SHP77 (cell line): ENCODE measurements around the gene RNF130.
"Not testable (repeated sequence)": the region's sequence is repeated elsewhere in the genome, so short reads cannot be mapped to it uniquely, and the experiment has no call there.

Experiments
- DNase-seq, 2 experiments: peaks; one replicate each; lab custom pipeline; 2025; lab: John Stamatoyannopoulos, UW

Gene RNF130

DNA sequence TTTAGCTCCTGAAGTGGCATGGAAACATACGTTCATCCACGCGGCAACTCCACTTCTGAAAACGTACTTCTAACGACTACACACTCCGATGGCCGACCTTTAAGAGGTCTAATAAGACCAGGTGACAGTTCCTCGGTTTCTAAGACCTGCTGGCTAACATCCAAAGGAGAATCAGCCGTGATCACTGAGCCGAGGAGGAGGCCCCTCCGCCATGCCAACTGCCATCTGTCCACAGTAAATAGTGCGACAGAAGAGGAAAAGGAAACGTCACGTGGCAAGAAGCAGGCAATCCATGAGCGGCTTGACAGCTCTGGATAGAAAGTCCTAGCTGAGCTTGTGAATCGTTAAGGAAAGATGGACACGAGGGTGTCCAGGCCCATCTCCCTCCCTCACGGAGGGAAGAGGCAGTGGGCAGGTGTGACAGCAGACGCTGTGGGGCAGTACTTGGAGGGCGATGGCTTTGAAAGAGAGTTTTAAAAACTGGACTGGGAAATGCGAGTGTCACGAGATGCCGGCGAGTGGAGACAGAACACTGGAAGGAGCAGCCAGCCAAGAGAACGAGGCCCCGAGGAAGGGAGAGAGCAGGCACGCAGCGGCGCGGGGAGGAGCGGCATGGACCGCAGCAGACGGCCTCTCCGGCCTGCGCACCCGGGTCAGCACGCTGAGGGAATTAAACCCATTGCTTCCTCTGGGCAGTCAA, 97.2 kb downstream of the RNF130 start:
- DNase-seq = peak; percentile 18 to 25

DNA sequence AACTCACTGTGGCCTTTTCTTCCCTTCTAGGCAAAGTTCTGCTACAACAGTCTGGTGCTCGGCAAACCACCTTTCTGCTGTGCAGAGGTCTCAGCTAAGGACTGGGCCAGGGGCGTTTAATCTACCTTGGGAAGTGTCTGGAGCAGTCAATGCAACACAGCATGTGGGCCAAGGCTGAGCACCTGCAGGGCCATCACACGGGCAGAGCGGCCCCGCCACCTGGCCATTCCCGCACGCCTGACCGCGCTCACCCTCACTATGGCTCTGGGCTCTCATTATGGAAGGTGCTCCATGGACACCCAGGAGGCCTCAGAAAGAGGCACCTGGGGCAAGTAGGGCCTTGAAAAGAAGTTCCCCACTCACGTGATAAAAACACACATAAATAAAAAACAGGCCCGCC, 98.2 kb downstream of the RNF130 start:
- DNase-seq = no peak

DNA sequence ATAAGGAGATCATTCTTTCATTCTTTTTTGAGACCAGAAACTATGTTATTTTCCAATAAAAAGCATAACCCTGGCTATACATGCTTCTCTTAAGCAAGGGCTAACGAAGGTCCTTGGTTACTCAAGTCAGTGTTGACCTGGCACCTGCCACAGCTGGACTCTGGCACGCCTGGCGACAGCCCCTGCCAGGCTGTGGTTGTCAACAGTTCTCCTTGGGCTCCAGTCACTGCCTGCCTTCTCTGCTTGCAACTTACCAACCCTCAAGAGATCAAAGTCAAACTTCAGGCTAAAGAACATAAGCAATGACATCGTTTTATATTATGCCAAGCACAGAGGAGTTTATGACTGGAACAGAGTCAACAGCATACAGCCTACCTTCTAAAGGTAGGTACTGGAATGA, 102.4 kb downstream of the RNF130 start:
- DNase-seq = no peak

DNA sequence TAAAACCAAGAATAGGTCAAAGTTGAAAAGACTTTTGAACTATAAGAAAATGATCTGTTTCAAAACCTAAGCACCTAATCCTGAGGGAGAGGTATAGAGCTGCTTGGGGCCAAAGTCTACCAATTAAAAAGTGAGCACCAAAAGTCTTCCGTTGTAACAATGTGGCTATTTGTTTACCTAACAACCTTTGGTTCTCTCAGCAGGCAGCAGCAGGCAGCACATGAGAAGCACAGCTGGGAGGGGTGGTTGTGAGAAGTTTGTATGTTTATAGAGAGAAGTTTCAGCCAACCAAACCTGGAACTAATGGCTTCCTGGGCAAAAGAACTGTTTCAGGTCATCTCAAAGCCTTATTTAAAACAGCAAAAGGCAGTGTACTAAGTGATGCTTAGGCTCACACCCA, 104.1 kb downstream of the RNF130 start:
- no peak for DNase-seq

DNA sequence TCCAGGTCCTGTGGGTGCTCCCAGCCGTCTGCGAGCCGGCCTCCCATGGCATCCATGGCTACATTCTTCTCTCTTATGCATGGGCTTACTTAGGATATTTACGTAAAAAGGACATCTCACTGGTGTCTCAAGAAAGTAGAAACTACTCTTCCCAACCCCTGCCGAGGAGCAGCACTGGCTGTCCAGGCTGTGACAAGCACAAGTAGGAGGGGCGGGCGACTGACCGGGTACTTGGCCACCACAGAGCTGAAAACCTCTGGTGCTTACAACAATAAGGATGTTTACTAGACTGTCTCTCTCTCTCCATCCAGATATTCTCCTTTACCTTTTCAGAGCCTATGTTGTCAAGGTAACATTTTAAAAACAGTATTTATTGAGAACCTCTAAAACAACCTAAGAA, 107.5 kb downstream of the RNF130 start:
- no peak for DNase-seq

DNA sequence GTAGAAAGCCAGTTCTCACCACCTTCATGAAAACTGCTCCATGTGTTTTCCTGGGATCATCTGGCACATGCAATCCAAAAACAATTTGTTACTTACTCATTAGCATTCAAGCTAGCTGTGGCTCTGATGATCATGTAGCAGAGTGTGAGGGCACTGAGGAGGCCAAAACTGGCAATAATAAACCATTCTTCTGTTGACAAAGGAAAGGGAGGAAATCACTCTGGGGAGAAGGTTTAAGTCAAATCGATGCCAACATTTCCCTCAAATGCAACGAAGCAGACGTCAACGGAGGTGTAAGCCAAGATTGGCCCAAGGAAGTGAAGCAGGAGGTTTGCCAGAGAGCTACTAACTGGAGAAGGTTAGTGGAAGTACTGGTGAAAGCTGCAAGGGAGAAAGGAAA, 108.2 kb downstream of the RNF130 start:
- DNase-seq = no peak

DNA sequence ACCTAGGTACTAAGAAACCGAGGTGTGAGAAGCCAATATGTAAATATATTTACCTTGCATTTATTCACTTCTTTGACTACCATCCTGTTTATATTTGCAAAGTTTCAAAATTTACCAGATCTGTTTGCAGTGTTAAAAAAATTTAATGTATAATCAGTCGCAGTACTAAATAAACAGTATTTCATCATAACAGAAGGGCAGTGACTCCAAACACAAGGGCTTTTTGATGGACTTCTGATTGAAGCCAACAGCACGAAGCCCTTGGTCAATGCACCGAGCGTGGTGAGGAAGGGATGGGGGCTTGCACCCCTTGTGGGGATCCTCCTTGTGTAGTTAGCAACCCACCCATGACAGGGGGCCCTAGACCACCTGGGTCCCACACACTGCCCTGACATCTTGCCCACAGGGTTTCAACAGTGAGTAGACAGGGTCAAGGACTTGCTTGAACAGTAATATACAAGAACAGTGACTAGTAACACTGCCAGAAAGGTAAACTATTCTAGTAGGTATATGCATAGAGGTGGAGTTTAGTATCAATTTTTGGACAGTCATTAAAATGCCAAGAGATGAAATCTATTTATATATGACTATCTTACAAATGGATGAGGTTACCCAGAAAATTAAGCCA, 111.2 kb downstream of the RNF130 start:
- no peak for DNase-seq

DNA sequence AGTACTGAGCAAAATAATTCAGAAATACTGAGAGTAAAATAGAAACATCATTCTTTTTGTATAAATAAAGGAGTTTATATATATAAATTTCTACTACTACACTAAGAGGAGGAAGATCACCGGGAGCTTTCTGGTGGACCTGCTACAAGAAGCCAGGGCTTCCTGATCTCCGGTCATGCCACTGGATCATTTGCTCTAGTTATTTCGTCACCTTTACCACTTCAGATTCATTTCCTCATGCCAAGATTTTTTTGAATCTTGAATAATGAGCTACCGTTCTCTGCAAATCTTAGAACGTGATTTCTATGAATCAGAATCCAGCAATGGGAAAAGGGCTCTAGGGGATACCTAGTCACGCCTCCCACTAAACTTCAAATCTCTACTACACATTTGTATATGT, 111.9 kb downstream of the RNF130 start:
- DNase-seq = no peak

DNA sequence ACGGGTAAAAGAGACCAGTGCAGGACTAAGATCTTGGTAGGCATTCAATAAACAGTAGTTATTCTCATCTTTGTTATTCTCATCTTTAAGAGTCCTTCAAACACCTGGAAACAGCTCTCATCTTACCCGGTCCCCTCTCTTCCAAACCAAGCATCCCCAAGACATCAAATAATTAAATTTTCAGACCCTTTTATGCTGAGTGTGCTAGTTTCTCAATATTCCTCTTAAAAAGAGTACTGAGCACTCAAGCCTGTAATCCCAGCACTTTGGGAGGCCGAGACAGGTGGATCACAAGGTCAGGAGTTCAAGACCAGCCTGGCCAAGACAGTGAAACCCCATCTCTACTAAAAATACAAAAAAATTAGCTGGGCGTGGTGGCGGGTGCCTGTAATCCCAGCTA, 112.4 kb downstream of the RNF130 start:
- DNase-seq = not testable (repeated sequence)

DNA sequence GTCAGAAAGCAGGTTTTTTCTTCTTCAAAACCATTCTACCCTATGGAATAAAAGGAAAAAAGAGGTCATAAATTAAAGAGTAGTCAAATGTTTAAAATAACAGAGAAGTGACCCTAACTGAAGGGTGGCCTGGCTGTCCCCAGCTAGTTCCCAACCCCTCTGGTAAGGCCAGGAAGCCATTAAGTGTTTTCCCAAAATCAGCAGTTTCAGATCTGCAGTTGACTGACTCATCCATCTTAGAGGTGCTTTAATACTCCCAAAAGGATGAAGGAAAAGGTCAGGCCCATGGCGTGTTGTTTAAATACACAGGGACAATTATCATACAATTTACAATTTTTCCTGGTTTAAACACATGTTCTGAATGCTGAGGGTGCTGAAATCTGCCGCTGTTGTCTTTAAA, 115.9 kb downstream of the RNF130 start:
- DNase-seq = no peak

DNA sequence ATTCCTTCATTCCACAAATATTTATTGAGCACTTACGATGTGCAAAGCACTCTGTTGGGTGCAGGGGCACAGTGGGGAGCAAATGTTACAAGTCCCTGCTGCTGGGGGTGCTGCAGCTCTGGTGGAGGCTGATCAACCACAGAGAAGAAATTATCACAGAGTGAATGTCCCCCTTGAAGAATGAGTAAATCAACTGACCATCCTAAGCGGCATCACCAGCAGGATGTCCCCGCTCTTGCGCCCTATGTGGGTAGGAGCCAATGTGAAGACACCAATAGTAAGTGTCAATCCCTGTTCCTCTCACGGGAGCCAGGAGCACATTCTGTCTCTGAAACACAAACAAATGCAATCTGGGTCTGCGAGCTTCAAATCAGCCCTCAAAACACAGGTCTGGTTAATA, 116.5 kb downstream of the RNF130 start:
- DNase-seq = no peak

DNA sequence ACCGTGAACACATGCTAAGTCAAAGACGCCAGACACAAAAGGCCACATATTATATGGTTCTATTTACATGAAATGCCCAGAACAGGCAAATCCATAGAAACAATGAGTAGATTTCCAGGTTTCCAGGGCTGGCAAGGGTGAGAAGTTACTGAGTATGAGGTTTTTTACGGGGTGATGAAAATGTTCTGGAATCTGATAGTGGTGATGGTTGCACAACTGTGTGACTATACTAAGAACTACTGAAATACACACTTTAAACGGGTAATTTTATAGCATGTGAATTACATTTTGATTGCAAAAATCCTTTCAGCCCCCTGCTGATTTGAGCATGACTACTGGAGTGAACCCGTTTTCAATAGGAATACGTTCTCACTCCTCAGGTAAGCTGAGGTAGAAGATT, 117.1 kb downstream of the RNF130 start:
- DNase-seq = no peak

DNA sequence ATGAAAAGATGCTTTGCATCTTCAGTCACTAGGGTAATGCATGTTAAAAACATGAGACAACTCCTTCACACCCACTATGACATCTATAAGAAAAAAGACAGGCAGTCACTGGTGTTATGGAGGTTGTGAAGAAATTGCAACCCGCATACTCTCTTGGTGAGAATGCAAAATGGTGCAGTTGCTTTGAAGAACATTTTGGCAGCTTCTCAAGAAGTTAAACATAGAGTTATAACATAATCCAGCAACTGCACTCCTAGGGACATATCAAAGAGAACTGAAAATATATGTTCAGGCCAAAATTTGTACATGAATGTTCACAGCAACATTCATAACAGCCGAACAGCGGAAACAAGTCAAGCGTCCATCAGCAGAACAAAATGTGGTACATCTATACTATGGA, 117.6 kb downstream of the RNF130 start:
- DNase-seq = no peak

DNA sequence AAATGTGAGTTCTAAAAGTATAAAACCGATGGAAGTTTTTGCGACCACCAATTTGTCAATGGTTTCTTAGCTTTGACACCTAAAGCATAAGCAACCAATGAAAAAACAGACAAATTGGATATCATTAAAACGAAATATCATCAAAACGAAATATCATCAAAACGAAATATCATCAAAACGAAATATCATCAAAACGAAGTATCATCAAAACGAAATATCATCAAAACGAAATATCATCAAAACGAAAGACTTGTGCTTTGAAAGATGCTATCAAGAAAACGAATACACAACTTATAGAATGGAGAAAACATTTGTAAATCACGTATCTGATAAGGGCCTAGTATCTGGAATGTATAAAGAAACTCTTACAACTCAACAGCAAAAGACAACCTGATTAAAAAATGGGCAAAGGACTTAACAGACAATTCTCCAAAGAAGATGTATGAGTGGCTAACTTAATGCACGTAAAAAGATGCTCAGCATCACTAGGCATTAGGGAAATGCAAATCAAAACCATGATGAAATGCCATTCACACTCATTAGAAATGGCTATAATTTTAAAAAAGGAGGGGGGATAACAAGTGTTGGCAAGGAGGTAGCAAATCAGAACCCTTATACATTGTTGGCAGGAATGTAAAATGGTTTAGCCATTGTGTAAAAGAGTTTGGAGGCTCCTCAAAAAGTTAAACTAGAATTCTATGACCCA, 134.4 kb downstream of the RNF130 start:
- DNase-seq = no peak

DNA sequence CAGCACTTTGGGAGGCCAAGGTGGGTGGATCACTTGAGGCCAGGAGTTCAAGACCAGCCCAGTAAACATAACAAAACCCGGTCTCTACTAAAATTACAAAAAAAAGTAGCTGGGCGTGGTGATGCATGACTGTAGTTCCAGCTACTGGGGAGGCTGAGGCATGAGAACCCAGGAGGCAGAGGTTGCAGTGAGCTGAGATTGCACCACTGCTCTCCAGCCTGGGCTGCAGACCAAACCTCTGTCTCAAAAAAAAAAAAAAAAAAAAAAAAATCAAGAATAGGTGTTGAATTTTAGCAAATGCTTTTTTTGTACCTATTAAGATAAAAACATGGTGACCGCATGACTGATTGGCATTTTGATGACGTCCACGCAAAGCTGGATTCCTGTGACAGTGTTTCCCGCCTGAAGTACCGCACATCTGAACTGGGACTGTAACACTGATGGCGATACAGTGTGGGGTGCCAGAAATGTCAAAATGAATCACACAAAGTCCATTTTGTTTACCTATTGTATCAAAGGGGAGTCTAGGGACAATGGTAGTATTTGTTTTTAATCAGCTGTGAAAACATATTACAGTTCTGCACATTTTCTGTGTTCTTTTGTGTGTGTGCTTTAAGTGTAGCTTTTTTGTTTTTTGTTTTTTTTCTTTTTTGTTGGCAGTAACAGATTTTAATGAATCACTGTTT, 140.6 kb downstream of the RNF130 start:
- DNase-seq = peak in 1 of 2 experiments; percentile 39

DNA sequence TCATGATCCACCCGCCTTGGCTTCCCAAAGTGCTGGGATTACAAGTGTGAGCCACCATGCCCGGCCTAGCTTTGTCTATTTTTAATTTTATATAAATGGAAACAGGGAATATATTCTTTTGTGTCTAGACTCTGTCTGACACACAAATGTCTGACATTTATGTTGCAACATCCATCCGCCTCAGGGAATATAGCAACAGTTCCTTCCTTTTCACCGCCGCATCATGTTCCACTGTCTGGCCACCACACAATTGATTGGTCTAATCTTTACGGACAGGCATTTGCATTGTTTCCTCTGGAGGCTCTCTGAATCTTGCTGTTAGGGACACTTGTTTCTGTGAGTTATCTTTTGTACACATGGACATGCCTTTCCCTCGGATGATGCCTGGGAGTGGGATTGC, 143.7 kb downstream of the RNF130 start:
- no peak for DNase-seq

DNA sequence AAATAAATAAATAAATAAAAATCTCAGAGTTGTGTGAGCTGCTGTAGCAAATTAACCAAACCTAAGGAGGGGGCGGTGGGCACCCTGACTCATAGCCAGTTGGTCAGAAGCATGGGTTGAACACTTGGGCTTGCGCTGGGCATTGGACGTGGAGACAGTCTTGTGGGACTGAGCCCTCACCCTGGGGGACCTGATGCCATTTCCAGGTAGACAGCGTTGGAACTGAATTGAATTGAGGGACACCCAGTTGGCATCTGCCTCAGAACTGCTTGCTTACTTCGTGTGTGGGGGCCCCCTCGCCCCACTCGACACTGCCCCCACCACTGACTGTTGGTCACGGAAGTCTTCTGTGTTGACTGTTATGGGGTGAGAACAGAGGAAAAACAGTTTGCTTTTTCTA, 144.9 kb downstream of the RNF130 start:
- no peak for DNase-seq

DNA sequence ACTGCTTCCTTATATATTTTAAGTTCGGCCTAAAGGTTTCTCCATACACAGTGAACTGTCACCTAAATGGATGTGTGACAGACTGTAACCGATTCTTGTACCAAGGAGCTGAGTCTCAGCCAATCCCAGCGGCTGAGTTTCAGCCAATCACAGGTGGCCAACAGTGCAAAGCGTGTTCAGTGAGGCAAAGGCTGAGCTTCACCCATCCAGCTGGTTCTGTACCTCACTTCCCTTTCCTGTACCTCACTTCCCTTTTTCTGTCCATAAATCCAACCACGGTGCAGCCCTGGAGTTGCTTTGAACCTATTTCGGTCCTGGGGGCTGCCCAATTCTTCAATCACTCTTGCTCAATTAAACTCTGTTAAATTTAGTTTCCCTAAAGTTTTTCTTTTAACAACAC, 148.1 kb downstream of the RNF130 start:
- no peak for DNase-seq

DNA sequence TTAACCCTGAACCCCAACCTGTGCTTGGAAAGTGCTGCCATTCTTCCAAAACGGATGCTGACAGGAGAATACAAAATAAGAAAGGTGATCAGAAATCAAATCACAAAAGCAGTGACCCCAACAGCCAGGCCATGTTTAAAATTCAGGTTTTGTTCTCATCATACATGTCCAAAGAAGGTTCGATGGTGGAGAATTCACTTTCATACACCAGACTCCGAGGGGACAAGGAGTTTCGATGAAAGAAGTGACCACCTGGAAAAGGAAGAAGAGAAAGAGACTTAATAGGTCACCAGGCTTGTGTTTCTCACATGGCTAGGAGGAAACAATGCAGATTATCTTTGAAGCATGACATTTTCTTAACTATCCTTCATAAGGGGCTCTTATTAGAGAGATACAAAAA, 151.4 kb downstream of the RNF130 start:
- DNase-seq = no peak

DNA sequence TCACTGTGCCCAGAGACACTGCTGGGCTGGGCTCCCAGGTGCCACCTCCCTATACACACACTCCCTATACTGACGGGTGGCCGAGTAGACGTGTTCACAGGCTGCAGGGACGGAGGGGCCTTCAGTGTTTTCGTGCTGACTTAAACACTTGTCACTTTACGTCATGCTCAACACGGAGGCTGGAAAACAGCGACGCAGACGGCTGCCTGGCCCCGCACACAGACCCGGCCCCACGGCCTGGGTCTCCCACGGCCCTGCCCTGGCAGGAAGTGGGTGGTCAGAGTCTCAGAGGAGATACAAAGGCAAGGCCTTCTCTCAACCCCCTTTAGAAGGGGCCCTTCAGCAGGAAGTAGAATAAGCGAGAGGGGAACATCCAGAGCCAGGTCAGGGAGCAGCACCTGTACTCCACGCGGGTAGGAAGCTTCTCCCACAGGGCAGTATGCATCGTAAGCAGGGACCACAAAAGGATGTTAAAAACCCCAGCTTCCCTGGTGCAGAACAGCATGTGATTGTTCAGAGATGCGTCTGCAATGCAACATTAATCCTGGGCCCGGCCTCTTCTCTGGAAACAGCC, 152.0 kb downstream of the RNF130 start:
- DNase-seq = no peak

DNA sequence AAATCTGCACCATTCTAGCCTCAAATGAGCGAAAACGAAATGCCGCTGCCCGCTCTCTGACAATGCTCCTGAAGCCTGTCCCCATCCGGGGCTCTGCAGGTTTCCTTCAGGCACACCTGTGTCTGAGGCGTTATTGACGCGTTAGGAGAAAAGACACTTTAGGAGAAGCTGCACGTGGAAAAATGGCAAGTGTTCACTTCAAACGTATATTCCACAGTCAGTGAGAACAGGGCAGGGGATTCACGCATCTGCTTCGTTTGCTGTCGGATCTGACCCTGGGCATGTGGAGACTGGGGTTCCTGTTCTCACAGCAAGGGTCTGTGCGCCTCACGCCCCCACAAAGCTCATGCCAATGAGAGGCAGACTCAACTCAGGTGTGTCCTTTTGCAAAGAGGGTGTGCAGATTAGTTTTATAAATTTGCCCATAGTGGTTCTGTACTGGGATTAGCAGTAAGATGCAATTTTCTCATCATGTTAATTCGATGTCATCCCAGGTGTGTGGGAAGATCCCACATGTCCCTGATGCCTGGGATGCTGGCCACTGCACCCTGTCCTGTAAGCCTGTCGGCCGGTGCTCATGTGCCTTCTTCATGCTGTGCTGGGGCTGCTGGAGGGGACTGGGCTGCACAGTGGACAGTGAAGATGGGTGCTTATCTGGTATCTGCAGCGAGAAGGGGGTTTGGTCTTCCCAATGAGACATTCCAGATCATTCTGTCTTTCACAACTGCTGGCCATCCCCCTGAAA, 152.6 kb downstream of the RNF130 start:
- DNase-seq = no peak

DNA sequence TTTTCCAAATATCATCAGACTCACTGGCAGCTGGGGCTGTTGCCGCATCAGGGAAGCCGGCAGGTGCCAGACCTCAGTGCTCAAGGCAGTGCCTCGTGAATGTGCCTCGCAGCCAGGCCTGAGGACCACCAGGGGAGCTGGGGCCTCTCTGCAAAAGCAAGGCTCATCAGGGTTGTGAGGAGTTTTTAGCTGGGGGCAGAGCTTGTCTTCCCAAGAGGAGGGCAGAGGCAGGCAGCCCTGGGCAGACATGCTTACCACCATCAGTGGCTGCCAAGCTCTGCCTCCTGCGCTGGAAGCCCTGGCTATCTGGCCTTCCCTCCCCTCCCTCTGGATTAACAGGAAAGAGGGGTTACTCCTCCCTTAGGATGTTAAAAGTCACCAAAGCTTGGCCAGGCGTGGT, 155.0 kb downstream of the RNF130 start:
- no peak for DNase-seq
